Dedifferentiated amniotic fluid mesenchymal stem cell (primary cell): ENCODE measurements around the gene SOS2.
"Not testable (repeated sequence)": the region's sequence is repeated elsewhere in the genome, so short reads cannot be mapped to it uniquely, and the experiment has no call there.

Source experiments
- DNase-seq: peaks from one replicate; pipeline ENCODE4 v3.0.0-alpha.2; 2016; ENCODE audit errors: extremely low spot score

SOS2 gene

DNA sequence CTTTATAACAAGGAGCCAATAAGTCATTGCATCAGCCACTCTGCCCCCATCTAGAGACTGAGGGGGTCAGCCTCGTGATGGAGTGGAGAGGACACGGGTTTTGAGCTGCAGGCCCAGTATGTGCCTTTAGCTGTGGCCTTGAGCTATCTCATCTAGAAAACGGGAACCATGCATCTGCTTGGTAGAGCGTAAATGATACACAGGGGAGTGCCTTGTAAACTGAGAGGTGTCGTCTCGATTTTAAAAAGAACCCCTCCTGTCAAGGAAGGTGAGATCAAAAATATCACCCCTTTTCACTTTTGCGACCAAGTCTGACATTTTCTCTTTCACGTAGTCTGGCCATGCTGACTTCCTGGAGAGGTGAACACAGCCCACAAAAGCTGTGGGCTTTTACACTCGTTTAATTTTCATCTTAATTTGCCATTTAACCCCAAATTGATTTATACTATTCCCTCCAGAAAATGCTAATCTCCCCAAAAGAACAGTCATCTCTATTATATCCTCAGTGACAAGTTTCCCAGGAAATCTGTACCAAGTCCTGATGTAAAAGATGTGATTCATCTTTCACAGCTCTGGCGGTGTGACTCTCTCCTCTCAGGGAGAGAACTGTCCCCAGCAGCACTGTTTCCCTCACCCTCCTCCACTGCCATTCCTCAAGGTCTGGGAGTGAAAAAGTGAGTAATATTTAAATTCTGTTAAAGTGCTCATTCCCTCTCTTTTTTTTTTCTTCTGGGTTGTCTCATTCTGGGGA lies 145.6 kb downstream of the SOS2 start:
- DNase-seq = peak; percentile 38

DNA sequence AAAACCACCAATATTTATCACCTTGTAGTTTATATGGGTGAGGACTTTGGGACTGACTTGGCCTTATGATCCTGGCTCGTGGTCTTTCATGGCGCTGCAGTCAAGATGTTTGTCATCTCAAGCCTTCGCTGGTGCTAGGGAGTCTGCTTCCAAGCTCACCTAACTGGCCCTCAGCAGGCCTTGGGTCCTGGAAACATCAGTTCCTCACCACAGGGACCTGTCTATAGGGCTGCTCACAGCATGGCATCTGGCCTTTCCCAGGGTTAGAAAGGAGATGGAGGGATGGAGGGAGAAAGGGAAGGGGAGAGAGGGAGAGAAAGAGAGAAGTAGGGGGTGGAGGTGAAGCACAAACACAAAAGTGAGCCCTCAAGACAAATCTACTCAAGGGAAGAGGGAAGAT lies 146.7 kb downstream of the SOS2 start:
- DNase-seq = no peak

DNA sequence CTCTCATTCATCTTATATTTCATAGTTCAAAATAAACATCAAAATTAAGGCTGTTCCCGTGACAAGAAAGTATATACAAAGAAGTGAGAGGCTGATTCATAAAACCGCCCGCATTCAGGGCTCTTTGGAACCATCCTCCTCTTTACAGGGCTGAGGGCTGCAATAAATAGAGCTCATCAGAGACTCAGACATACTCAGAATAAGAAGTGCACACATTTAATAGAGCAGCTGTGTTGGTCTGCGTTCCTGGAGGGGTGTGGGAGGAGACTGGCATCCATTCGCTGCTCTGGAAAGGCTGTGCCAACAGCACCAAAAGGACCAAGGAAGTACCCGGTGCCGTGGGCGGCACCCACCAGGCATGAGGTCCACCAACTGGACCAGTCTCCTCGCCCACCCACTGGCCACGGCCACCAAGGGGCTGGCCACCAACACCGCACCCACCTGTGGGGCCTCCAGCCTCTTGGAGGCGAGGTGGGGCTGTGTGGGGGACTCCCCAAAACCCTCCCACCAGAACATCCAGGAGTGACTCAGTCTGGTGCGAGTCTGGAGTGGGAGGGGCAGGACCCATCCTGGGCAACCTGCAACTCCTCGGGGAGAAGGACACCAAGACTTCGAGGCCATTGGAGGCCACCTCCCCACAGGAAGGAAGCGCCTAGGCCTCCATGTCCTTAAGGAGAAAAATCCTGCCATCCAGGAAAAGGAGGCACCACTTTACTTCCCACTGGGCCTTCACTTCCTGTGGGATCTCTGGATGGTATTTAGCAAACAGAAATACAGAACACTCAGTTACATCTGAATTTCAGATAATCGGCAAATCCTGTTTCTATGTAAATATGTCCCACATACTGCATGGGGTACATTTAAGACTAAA lies 147.7 kb downstream of the SOS2 start:
- peak; percentile 30 for DNase-seq

DNA sequence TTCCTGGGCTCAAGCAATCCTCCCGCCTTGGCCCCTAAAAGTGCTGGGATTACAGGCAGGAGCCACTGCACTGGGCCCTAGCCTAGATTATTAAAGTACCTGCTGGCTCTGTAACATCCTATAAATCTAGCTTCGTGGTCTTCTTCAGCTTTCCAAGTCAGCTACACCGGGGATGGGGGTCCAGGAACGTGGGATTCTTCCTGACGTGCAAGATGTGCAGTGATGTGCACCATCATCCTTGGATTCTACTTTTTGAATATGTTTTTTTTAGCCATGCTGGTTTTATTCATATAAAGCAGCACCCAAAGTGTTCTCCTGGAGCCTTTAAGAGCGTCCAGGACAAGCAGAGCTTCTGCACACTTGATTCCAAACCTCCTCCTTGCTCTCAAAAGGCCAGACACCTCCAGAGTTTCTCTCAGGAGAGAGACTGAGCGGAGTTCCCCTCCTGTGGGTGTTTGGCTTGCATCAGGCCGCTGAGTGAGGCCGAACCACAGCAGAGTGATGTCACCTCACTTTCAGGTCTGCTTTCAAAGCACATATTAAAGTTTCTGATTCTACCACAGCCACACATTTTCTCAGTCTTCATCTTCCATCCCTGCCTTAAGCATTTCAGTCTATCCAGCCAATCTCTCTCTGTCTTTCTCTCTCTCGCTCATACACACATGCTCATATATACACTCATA lies 148.5 kb downstream of the SOS2 start:
- peak; percentile 52 for DNase-seq

DNA sequence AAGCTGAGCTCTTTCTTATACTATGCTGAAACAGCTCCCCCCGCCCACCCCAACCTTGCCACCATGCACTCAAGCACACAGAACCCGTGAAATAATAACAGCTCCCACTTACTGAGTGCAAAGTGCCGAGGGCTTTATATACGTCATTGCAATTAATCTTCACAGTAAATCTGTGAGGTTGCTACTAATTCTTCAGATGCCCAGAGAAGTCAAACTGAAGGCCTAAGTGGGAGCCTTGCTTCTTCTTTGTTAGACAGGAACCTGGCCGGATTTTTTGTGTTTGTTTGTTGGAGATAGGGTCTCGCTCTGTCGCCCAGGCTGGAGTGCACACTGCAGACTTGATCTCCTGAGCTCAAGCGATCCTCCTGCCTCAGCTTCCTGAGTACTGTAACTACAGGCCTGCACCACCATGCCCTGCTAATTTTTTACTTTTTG lies 149.1 kb downstream of the SOS2 start:
- no peak for DNase-seq

DNA sequence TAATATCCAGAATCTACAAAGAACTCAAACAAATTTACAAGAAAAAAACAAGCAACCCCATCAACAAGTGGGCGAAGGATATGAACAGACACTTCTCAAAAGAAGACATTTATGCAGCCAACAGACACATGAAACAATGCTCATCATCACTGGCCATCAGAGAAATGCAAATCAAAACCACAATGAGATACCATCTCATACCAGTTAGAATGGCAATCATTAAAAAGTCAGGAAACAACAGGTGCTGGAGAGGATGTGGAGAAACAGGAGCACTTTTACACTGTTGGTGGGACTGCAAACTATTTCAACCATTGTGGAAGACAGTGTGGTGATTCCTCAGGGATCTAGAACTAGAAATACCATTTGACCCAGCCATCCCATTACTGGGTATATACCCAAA lies 152.3 kb downstream of the SOS2 start:
- DNase-seq = not testable (repeated sequence)

DNA sequence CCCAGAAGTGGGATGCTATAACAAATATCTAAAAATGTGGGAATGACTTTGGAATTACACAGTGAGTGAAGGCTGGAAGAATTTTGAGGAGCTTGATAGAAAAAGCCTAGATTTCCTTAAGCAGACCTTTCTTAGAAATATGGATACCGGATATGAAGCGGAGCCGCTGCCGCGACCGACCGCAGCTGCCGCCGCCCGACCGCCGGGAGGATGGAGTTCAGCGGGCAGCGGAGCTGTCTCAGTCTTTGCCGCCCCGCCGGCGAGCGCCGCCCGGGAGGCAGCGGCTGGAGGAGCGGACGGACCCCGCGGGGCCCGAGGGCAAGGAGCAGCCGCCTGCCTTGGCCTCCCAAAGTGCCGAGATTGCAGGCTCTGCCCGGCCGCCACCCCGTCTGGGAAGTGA lies 157.7 kb downstream of the SOS2 start:
- not testable (repeated sequence) for DNase-seq

DNA sequence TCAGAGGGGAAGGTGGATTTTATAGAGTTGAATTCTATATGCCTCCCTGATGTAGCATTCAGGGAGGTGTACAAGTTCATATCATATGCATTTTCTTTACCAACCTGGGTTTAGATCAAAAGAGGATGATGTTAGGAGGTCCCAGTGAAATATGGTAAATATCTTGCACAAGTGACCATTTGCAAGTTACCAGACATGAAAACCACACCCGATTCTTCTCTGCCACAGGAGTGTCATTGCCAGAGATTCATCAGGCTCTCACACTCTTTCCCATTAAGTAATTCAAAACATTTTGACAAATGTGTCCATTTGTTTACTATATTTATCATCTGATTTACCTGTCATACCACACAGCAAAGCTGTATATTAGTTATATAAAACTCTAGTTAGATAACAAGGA lies 159.0 kb downstream of the SOS2 start:
- DNase-seq = no peak

DNA sequence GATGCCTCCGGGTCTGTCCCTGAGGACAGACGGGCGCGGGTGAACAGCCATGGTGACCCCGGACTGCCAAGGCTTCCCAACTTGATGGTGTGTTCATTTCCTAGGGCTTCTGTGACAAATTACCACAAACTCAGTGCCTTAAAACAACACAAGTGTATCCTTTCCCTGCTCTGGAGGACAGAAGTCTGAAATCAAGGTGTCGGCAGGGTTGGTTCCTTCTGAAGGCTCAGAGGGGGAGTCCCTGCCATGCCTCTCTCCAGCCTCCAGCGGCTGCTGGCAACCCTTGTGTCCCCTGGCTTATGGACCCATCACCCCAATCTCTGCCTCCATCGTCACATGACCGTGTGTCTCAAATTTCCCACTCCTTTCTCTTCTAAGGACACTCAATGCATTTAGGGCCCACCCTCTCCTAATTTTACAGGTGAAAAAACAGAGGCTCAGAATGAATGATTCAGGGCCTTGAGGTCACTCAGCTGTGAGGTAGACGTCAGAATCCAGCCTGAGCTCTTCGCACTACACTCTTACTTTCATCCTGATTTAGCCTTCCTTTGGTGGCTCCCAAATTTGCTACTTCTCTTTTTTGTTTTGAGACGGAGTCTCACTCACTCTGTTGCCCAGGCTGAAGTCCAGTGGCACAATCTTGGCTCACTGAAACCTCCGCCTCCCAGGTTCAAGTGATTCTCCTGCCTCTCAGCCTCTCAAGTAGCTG lies 160.4 kb downstream of the SOS2 start:
- no peak for DNase-seq

DNA sequence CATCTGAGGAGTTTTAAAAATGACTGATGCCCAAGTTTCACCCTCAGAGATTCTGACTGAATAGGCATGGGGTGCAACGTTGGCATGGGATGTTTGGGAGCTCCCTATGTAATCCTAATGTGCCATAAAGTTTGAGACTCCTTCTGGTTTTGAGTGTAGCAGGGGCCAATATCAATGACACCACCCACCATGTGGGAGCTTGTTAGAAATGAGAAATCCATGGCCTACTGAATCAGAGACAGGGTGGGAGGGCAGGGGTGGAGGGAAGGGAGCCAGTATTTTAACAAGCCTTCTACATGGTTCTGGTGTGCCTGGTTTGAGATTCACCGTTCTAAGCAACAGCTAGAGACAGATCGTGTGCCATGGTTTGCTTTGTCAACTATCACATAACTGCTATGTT lies 161.1 kb downstream of the SOS2 start:
- DNase-seq = no peak

DNA sequence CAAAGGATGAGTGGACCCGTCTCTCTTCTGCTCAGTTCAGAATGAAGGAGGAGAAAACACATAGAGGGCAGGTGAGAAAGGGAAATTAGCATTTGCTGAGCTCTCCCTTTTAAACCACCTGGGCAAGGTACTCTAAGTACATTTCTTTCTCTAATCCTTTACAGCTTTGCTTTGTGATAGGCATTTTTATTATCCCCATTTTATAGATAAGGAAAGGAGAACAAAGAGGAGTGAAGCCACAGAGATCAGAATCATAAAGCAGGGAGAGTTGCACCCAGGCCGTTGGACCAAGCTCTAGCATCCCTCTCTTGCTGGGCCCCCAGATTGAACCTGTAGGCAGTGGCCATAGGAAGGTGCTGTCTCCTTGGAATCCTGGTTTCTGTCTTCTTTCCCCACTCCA lies 162.1 kb downstream of the SOS2 start:
- DNase-seq = no peak

DNA sequence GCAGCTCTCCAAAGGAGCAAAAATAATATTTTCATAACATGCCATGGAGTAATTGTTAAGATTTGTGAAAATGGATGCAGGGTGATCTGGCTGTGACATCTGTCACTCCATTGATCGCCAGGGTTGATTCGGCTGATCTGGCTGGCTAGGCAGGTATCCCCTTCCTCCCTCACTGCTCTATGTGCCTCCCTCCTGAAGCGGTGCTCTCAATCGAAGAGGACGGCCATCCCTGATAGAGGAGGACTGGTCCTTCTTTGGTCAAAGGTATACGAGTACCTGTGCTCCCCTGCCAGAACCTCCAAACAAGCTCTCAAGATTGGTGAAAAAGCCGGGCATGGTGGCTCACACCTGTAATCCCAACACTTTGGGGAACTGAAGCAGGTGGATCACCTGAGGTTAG lies 162.9 kb downstream of the SOS2 start:
- no peak for DNase-seq

DNA sequence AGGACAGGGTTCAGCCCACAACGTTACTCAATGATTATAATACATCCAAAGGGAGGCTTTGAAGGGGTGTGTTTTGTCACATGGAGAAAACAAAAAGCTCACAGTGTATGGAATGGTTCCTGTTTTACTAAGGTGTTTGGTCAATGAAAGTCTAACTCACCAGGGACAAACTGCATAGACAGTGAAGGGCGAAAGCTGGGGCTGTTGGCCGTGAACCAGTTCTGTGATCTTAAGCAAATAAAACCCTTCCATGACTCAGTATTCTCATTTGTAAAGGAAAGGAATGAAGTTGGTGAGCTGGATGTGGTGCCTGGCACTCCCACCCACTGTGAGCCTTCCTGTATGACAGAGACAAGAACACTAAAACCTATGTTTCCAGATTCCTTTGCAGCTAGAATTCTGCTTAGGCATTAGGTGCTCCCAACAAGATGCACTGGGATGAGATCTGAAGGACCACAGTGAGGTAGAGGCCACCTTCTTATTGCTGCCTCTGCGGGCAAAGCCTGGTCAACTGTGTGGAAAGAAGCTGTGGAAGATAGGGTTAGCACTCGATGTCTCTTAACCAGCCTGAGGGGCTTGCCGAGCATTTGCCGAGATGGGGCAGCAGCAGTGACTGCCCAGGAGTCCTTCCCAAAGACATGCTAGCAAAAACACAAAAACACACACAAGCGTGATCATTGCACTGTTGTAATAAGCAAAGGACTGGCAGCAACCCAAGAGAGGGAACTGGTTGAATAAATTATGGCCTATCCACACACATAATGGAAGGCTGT lies 163.5 kb downstream of the SOS2 start:
- DNase-seq = peak; percentile 33
